Heart left ventricle (tissue), 13 donors: ENCODE measurements around the gene HHIP.

Source experiments
- CTCF ChIP-seq, 12 donors: fragments of 200-600 bp; sonication (generic) in 4 of 12; IDR thresholded peaks; one replicate each; pipeline versions ENCODE4 v1.5.0 to v1.8.0; 2018 to 2022; ENCODE audit warnings: antibody characterized with exemption in 12 of 12, mild to moderate bottlenecking in 5 of 12
- POLR2A ChIP-seq, 2 donors: fragments of 450-650 bp; IDR thresholded peaks; one replicate each; pipeline ENCODE4 v1.6.1; 2017; ENCODE audit warnings: antibody characterized with exemption in 2 of 2, mild to moderate bottlenecking in 2 of 2, moderate library complexity in 2 of 2
- donor health status: ischemic (EF 13 %, LVEDD 7.1; RV severe dilation, severe dysfunction).
- donor health status: DM: no; HTN: yes; CAD: no.
- donor health status: DM: no; HTN: no; CAD: no.
- donor health status: ischemic (EF 25% LVEDD 6.9; RV normal size, moderate dysfunction).
- donor health status: ischemic (EF 25% LVEDD 5.7; RV mildly dilated, moderate dysfunction).
- donor health status: ischemic (EF 35%, LVEDD 5.7; RV mildly dilated, moderate dysfunction).
- donor health status: nonischemic (EF 11% LVEDD 7.7; RV severe dilation, severe dysfunction).
- donor health status: DM: yes; HTN: yes; CAD: no.
- donor health status: PGD.
- donor health status: ischemic (EF 29% LVEDD 5.4; RV normal size, mild dysfunction).
- donor health status: nonischemic (EF 23%, LVEDD 6.1; RV moderate dilation, normal function).

DNA sequence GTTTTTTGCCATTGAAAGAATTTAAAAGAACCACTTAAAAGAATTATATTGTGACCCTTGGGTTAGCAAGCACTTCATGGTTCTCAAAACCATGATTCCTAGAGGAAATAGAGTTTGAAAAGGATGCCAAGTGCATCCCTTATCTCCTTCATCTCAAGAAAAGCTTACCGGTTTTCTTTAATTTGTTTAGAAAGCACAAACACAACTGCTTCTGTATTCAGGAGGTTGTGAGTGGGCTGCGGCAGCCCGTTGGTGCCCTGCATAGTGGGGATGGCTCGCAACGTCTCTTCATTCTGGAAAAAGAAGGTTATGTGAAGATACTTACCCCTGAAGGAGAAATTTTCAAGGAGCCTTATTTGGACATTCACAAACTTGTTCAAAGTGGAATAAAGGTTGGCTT, 13.5 kb downstream of the HHIP start:
- TF ChIP-seq CTCF (IDR thresholded peaks at IDR 0.05) (no peak), POLR2A (IDR thresholded peaks at IDR 0.05) (no peak)
